HCT116 (cell line): ENCODE results near the gene SCNN1B. TPM values are rescaled to one million over a fixed set of nuclear protein-coding genes. Genes with fewer than 3 reads are reported as not detected.

ENCODE experiments used
- ATAC-seq: fragments of 200-7000 bp; cut with Tn5 transposase; 2 replicates; pipeline ENCODE4 v1.9.1; 2020; ENCODE audit warnings: mild to moderate bottlenecking, moderate library complexity
- BruUV-seq: library from RNA; stranded (reverse); fragments of 400-500 nt; replicated peaks from 2 replicates; lab custom pipeline; 2021; lab: Mats Ljungman, UMichigan
- CTCF ChIA-PET: fragments of 300-600 bp; sonication (Branson Sonifier 250); formaldehyde crosslinking; loops from one replicate; lab custom pipeline; 2021; ENCODE audit warnings: antibody characterized with exemption; lab: Charles Lee
- POLR2A ChIA-PET: fragments of 300-600, 350-600 bp; sonication (Branson Sonifier 250); formaldehyde crosslinking; loops from one replicate; lab custom pipeline; 2021; ENCODE audit warnings: antibody characterized with exemption; lab: Charles Lee
- RAD21 ChIA-PET, 2 experiments: fragments of 300-600 bp; sonication (Branson Sonifier 250); formaldehyde crosslinking; loops; one replicate each; lab custom pipeline; 2023; ENCODE audit warnings: low total read pairs in 2 of 2; ENCODE audit not compliant: uncharacterized antibody in 2 of 2, unreplicated experiment in 2 of 2, low non-redundant PET in 1 of 2; lab: Charles Lee
- DNase-seq: peaks from one replicate; pipeline ENCODE4 v3.0.0-alpha.2; 2010; ENCODE audit warnings: low read depth, low spot score
- H2AFZ ChIP-seq: fragments of 200-600 bp; shearing (Covaris generic), sonication (generic); 2 replicates; pipeline ENCODE4 v1.6.1; 2017; ENCODE audit warnings: low read depth, mixed run types, mixed read lengths, antibody characterized with exemption, low read length; ENCODE audit not compliant: poor library complexity, severe bottlenecking
- H3K27ac ChIP-seq: 2 replicates; pipeline ENCODE4 v1.5.1; 2012; ENCODE audit warnings: low read depth, low read length
- H3K27me3 ChIP-seq: fragments of 200-600 bp; sonication (generic); 2 replicates; pipeline ENCODE4 v1.6.1; 2016; ENCODE audit warnings: mixed run types, low read length, mixed read lengths; ENCODE audit not compliant: insufficient read depth
- H3K36me3 ChIP-seq, 2 experiments: fragments of 200-500 bp in 1 of 2; fragments of 200-600 bp in 1 of 2; sonication (Bioruptor generic) in 1 of 2; sonication (generic) in 1 of 2; 2 replicates each; pipeline versions ENCODE4 v1.5.1 to v1.6.1; 2014 to 2016; ENCODE audit warnings: low read length in 2 of 2, inconsistent platforms in 1 of 2, mixed read lengths in 1 of 2, mixed run types in 1 of 2; ENCODE audit not compliant: insufficient read depth in 2 of 2, control insufficient read depth in 1 of 2
- H3K4me1 ChIP-seq, 2 experiments: fragments of 200-600 bp in 1 of 2; sonication (generic) in 1 of 2; 2 replicates each; pipeline versions ENCODE4 v1.5.1 to v1.6.1; 2012 to 2017; ENCODE audit warnings: low read length in 2 of 2, inconsistent platforms in 1 of 2, mild to moderate bottlenecking in 1 of 2, mixed read lengths in 1 of 2, mixed run types in 1 of 2, moderate library complexity in 1 of 2; ENCODE audit not compliant: insufficient read depth in 2 of 2, control insufficient read depth in 1 of 2
- H3K4me2 ChIP-seq: fragments of 200-600 bp; sonication (generic); 2 replicates; pipeline ENCODE4 v1.6.1; 2017; ENCODE audit warnings: mixed run types, low read length, mixed read lengths
- H3K4me3 ChIP-seq, 2 experiments: fragments of 200-600 bp in 1 of 2; sonication (generic) in 1 of 2; replicated peaks in 1 of 2; 2 replicates each; pipeline ENCODE4 v1.5.1; 2011 to 2016; ENCODE audit warnings: low read length in 2 of 2, control low read depth in 1 of 2, low read depth in 1 of 2, mild to moderate bottlenecking in 1 of 2, mixed read lengths in 1 of 2, mixed run types in 1 of 2
- H3K79me2 ChIP-seq: fragments of 200-600 bp; sonication (generic); 2 replicates; pipeline ENCODE4 v1.6.1; 2017; ENCODE audit warnings: mild to moderate bottlenecking, mixed run types, low read length, moderate library complexity, mixed read lengths; ENCODE audit not compliant: insufficient read depth
- H3K9ac ChIP-seq: fragments of 200-600 bp; sonication (generic); 2 replicates; pipeline ENCODE4 v1.6.1; 2016; ENCODE audit warnings: low read length, mixed read lengths
- H3K9me2 ChIP-seq: fragments of 200-600 bp; sonication (generic), shearing (Covaris generic); 2 replicates; pipeline ENCODE4 v1.6.1; 2017; ENCODE audit warnings: mixed run types, mild to moderate bottlenecking, moderate library complexity; ENCODE audit not compliant: insufficient read depth
- H3K9me3 ChIP-seq, 2 experiments: fragments of 200-500 bp in 1 of 2; fragments of 200-600 bp in 1 of 2; sonication (Bioruptor generic) in 1 of 2; sonication (generic) in 1 of 2; 2 replicates each; pipeline ENCODE4 v1.6.1; 2014 to 2017; ENCODE audit warnings: low read length in 2 of 2, mixed read lengths in 2 of 2, inconsistent platforms in 1 of 2, low read depth in 1 of 2, mild to moderate bottlenecking in 1 of 2, mixed run types in 1 of 2, moderate library complexity in 1 of 2; ENCODE audit not compliant: control insufficient read depth in 1 of 2, insufficient read depth in 1 of 2
- H4K20me1 ChIP-seq: fragments of 200-600 bp; sonication (generic), shearing (Covaris generic); 2 replicates; pipeline ENCODE4 v1.6.1; 2017; ENCODE audit warnings: mixed run types, mild to moderate bottlenecking, moderate library complexity; ENCODE audit not compliant: insufficient read depth
- CBX3 ChIP-seq: IDR thresholded peaks from 2 replicates; pipeline ENCODE4 v1.6.1; 2012; ENCODE audit warnings: low read depth
- ELF1 ChIP-seq: IDR thresholded peaks from 2 replicates; pipeline ENCODE4 v1.6.1; 2012; ENCODE audit warnings: low read depth, borderline replicate concordance
- EZH2 ChIP-seq: fragments of 200-600 bp; sonication (generic); IDR thresholded peaks from 2 replicates; pipeline ENCODE4 v1.6.1; 2017; ENCODE audit warnings: antibody characterized with exemption, mixed run types
- ZFX ChIP-seq: fragments of 450-650 bp; IDR thresholded peaks from 2 replicates; pipeline ENCODE4 v1.6.1; 2017
- intact Hi-C: fragments of 100-400 bp; cut with micrococcal nuclease; formaldehyde crosslinking; loops from 2 replicates; pipeline ENCODE4 v1.10.0; 2022
- total RNA-seq: library from RNA; stranded (reverse); gene quantifications from one replicate; pipeline ENCODE4 v1.2.1, GENCODE V29; 2021; ENCODE audit not compliant: unreplicated experiment

SCNN1B gene
- total RNA-seq, 1 experiment from 2014 or later, result 0.37 TPM

GRCh38 chr16:23414731-23415130 lies 112.6 kb downstream of the SCNN1B start:
- ChIA-PET RAD21 (no interaction called here), CTCF (no interaction called here), POLR2A (no interaction called here)
- H3K27ac ChIP-seq, result no peak overlapping the region
- no peaks in the 10 kb centered on the region for H3K79me2 ChIP-seq
- H4K20me1 ChIP-seq, result no peaks in the 10 kb centered on the region
- TF ChIP-seq ZFX, result no peak
- TF ChIP-seq ELF1, result no peak
- TF ChIP-seq CBX3, result no peak
- no peak overlapping the region for H3K9ac ChIP-seq
- intact Hi-C loops, result no loop called here
- no peaks in the 10 kb centered on the region for H3K27me3 ChIP-seq
- no peak overlapping the region for H3K4me2 ChIP-seq
- H2AFZ ChIP-seq, result no peak overlapping the region
- no peak for ATAC-seq
- no TSS peak for BruUV-seq
- no peak for DNase-seq
- H3K36me3 ChIP-seq, result peaks cover 11 to 12% of the 10 kb centered on the region in 2 experiments; a peak in 3 of 4 replicates
- no peaks in the 10 kb centered on the region for H3K9me2 ChIP-seq
- no peaks in the 10 kb centered on the region for H3K4me1 ChIP-seq
- H3K4me3 ChIP-seq, result no peak overlapping the region
- no peaks in the 10 kb centered on the region for H3K9me3 ChIP-seq

DNA sequence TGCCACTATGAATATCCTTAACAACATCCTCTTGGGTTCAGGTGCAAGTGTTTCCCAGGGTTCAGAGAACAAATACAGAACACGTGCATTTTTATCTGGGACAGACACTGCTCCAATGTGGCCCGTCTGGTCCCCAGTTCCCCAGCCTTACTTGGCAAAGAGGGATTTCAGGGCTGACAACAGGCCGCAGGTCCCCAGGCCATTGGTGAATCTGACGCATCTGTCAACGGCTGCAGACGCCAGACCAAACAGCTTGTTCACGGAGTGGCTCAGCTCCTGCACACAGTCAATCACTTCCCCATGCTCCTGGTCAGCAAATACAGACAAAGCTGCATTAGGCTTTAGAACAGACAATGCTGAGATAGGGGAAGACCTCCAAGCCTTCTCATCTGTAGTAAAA lies 114.7 kb downstream of the SCNN1B start:
- Histone ChIP-seq H2AFZ (no peak overlapping the region), H3K9ac (no peak overlapping the region), H3K36me3 (peaks cover 8 to 12% of the 10 kb centered on the region in 2 experiments; a peak in 2 of 4 replicates), H3K4me2 (no peak overlapping the region), H3K27ac (no peak overlapping the region), H3K4me3 (no peak overlapping the region), H3K9me2 (no peaks in the 10 kb centered on the region), H3K79me2 (no peaks in the 10 kb centered on the region), H3K27me3 (no peaks in the 10 kb centered on the region), H3K9me3 (no peaks in the 10 kb centered on the region), H3K4me1 (no peaks in the 10 kb centered on the region), H4K20me1 (no peaks in the 10 kb centered on the region)
- intact Hi-C loops, result no loop called here
- POLR2A ChIA-PET, result interaction anchor here (0.5 kb wide), 1 partner anchor 16 kb away, joined by 3 read pairs; no protein-coding TSS in a partner anchor
- ATAC-seq (no peak), DNase-seq (no peak)
- RAD21 ChIA-PET, result no interaction called here
- no TSS peak for BruUV-seq
- CTCF ChIA-PET, result interaction anchor here (2.3 kb wide), 1 partner anchor 19 kb away, joined by 6 read pairs; no protein-coding TSS in a partner anchor
- TF ChIP-seq EZH2, result no peak
- TF ChIP-seq, all 23 proteins: peak for 0
